HEK293 (cell line): ENCODE data around the gene PTPRG.
A peak's percentile ranks its signal among the peaks of the same experiment; 100 is the strongest.

Experiments
- CTCF ChIA-PET: fragments of 350-600 bp; formaldehyde crosslinking; extraction: SDS; loops from one replicate; lab custom pipeline; 2021; ENCODE audit warnings: antibody characterized with exemption; lab: Yijun Ruan, JAX
- POLR2A ChIA-PET: fragments of 300-600 bp; formaldehyde crosslinking; extraction: SDS; loops from one replicate; lab custom pipeline; 2020; ENCODE audit warnings: antibody characterized with exemption, inconsistent platforms; lab: Yijun Ruan, JAX
- H3K27ac ChIP-seq: fragments of 200-500 bp; sonication (Bioruptor generic); 2 replicates; pipeline ENCODE4 v1.5.1; 2014; ENCODE audit warnings: low read depth, low read length, control low read depth, inconsistent platforms; ENCODE audit errors: extremely low read depth
- H3K36me3 ChIP-seq, 2 experiments: fragments of 200-500 bp in 1 of 2; sonication (Bioruptor generic) in 1 of 2; 1 replicate in 1 of 2; 2 replicates in 1 of 2; pipeline ENCODE4 v1.5.1; 2014 to 2017; ENCODE audit warnings: inconsistent platforms in 2 of 2, low read length in 2 of 2; ENCODE audit not compliant: control insufficient read depth in 2 of 2, insufficient read depth in 1 of 2
- H3K4me1 ChIP-seq: fragments of 200-500 bp; sonication (Bioruptor generic); 2 replicates; pipeline ENCODE4 v1.5.1; 2014; ENCODE audit warnings: mild to moderate bottlenecking, low read length, inconsistent platforms; ENCODE audit not compliant: control insufficient read depth, insufficient read depth
- H3K4me3 ChIP-seq: 2 replicates; pipeline ENCODE4 v1.5.1; 2011; ENCODE audit warnings: low read depth, mild to moderate bottlenecking, control low read depth, low read length, moderate library complexity
- H3K9me3 ChIP-seq: fragments of 200-500 bp; sonication (Bioruptor generic); 2 replicates; pipeline ENCODE4 v1.5.1; 2014; ENCODE audit warnings: low read depth, low read length, inconsistent platforms; ENCODE audit not compliant: control insufficient read depth, insufficient read depth
- FEZF1 ChIP-seq: fragments of 450-650 bp; formaldehyde crosslinking; IDR thresholded peaks from 2 replicates; pipeline ENCODE4 v1.5.1; 2016; ENCODE audit warnings: missing biosample characterization, missing genetic modification characterization
- KLF1 ChIP-seq: fragments of 450-650 bp; formaldehyde crosslinking; IDR thresholded peaks from 2 replicates; pipeline ENCODE4 v1.5.1; 2016; ENCODE audit warnings: missing biosample characterization, missing genetic modification characterization
- MZF1 ChIP-seq: fragments of 450-650 bp; formaldehyde crosslinking; IDR thresholded peaks from 2 replicates; pipeline ENCODE4 v1.5.1; 2017; ENCODE audit warnings: missing biosample characterization, missing genetic modification characterization, borderline replicate concordance
- SCRT2 ChIP-seq: fragments of 450-650 bp; formaldehyde crosslinking; IDR thresholded peaks from 2 replicates; pipeline ENCODE4 v1.5.1; 2016; ENCODE audit warnings: missing biosample characterization, missing genetic modification characterization
- TRIM28 ChIP-seq: IDR thresholded peaks from 2 replicates; pipeline ENCODE4 v1.6.1; 2011; ENCODE audit warnings: low read length, control low read depth, borderline replicate concordance
- YY2 ChIP-seq: fragments of 450-650 bp; formaldehyde crosslinking; IDR thresholded peaks from 2 replicates; pipeline ENCODE4 v1.5.1; 2016; ENCODE audit warnings: missing biosample characterization, missing genetic modification characterization
- ZNF10 ChIP-seq: fragments of 450-650 bp; formaldehyde crosslinking; IDR thresholded peaks from 2 replicates; pipeline ENCODE4 v1.5.1; 2017; ENCODE audit warnings: missing biosample characterization, missing genetic modification characterization
- ZNF138 ChIP-seq: fragments of 450-650 bp; formaldehyde crosslinking; IDR thresholded peaks from 2 replicates; pipeline ENCODE4 v1.5.1; 2016; ENCODE audit warnings: missing biosample characterization, missing genetic modification characterization, borderline replicate concordance
- ZNF221 ChIP-seq: fragments of 450-650 bp; formaldehyde crosslinking; IDR thresholded peaks from 2 replicates; pipeline ENCODE4 v1.5.1; 2017; ENCODE audit warnings: missing biosample characterization, missing genetic modification characterization, borderline replicate concordance
- ZNF24 ChIP-seq: fragments of 450-650 bp; formaldehyde crosslinking; IDR thresholded peaks from 2 replicates; pipeline ENCODE4 v1.5.1; 2016; ENCODE audit warnings: missing biosample characterization, missing genetic modification characterization
- ZNF324 ChIP-seq: fragments of 450-650 bp; formaldehyde crosslinking; IDR thresholded peaks from 2 replicates; pipeline ENCODE4 v1.5.1; 2016; ENCODE audit warnings: missing biosample characterization, missing genetic modification characterization
- ZNF391 ChIP-seq: fragments of 450-650 bp; formaldehyde crosslinking; IDR thresholded peaks from 2 replicates; pipeline ENCODE4 v1.5.1; 2016; ENCODE audit warnings: low read depth, missing biosample characterization, missing genetic modification characterization, borderline replicate concordance
- ZNF416 ChIP-seq: fragments of 450-650 bp; formaldehyde crosslinking; IDR thresholded peaks from 2 replicates; pipeline ENCODE4 v1.5.1; 2016; ENCODE audit warnings: missing biosample characterization, missing genetic modification characterization
- ZNF48 ChIP-seq: fragments of 450-650 bp; formaldehyde crosslinking; IDR thresholded peaks from 2 replicates; pipeline ENCODE4 v1.5.1; 2016; ENCODE audit warnings: missing biosample characterization, missing genetic modification characterization
- ZNF624 ChIP-seq: fragments of 450-650 bp; formaldehyde crosslinking; IDR thresholded peaks from 2 replicates; pipeline ENCODE4 v1.5.1; 2017; ENCODE audit warnings: missing biosample characterization, missing genetic modification characterization
- ZNF670 ChIP-seq: fragments of 450-650 bp; formaldehyde crosslinking; IDR thresholded peaks from 2 replicates; pipeline ENCODE4 v1.5.1; 2016; ENCODE audit warnings: missing biosample characterization, missing genetic modification characterization, low read depth
- ZNF704 ChIP-seq: fragments of 450-650 bp; formaldehyde crosslinking; IDR thresholded peaks from 2 replicates; pipeline ENCODE4 v1.5.1; 2016; ENCODE audit warnings: missing biosample characterization, missing genetic modification characterization
- ZNF776 ChIP-seq: fragments of 450-650 bp; formaldehyde crosslinking; IDR thresholded peaks from 2 replicates; pipeline ENCODE4 v1.5.0; 2017; ENCODE audit warnings: missing biosample characterization, missing genetic modification characterization, borderline replicate concordance
- ZNF792 ChIP-seq: fragments of 450-650 bp; formaldehyde crosslinking; IDR thresholded peaks from 2 replicates; pipeline ENCODE4 v1.5.1; 2016; ENCODE audit warnings: missing biosample characterization, missing genetic modification characterization
- ZNF843 ChIP-seq: fragments of 450-650 bp; formaldehyde crosslinking; IDR thresholded peaks from 2 replicates; pipeline ENCODE4 v1.5.1; 2016; ENCODE audit warnings: missing biosample characterization, missing genetic modification characterization
- ZSCAN16 ChIP-seq: fragments of 450-650 bp; formaldehyde crosslinking; IDR thresholded peaks from 2 replicates; pipeline ENCODE4 v1.5.1; 2016; ENCODE audit warnings: missing biosample characterization, missing genetic modification characterization
- TF ChIP-seq, protein P1 (sequence below): fragments of 450-650 bp; formaldehyde crosslinking; IDR thresholded peaks from 2 replicates; pipeline ENCODE4 v1.5.1; 2017; ENCODE audit warnings: missing biosample characterization, missing genetic modification characterization
- TF ChIP-seq, protein P2 (sequence below): fragments of 450-650 bp; formaldehyde crosslinking; IDR thresholded peaks from 2 replicates; pipeline ENCODE4 v1.5.0; 2017; ENCODE audit warnings: missing biosample characterization, missing genetic modification characterization, borderline replicate concordance
- TF ChIP-seq, protein P3 (sequence below): fragments of 450-650 bp; IDR thresholded peaks from 2 replicates; pipeline ENCODE4 v1.5.1; 2018; ENCODE audit warnings: missing biosample characterization, missing genetic modification characterization

PTPRG gene

GRCh38 chr3:62248734-62249483 is 687.5 kb downstream of the PTPRG start:
- CTCF ChIA-PET = interaction anchor here (0.6 kb wide), 2 partner anchors 9 to 54 kb away, joined by 3 read pairs; no protein-coding TSS in a partner anchor
- Histone ChIP-seq H3K36me3 (no peaks in the 10 kb centered on the region), H3K27ac (no peak overlapping the region), H3K4me3 (no peak overlapping the region), H3K4me1 (no peaks in the 10 kb centered on the region; the same call in none of the 2 replicates), H3K9me3 (no peaks in the 10 kb centered on the region)
- TF ChIP-seq ZNF48 (tag by site-specific recombination) = no peak
- TF ChIP-seq MZF1 = no peak
- TF ChIP-seq ZNF624 (tag by site-specific recombination) = no peak
- TF ChIP-seq ZSCAN16 = no peak
- TF ChIP-seq ZNF221 (tag by site-specific recombination) = no peak
- TF ChIP-seq, protein P1, sequence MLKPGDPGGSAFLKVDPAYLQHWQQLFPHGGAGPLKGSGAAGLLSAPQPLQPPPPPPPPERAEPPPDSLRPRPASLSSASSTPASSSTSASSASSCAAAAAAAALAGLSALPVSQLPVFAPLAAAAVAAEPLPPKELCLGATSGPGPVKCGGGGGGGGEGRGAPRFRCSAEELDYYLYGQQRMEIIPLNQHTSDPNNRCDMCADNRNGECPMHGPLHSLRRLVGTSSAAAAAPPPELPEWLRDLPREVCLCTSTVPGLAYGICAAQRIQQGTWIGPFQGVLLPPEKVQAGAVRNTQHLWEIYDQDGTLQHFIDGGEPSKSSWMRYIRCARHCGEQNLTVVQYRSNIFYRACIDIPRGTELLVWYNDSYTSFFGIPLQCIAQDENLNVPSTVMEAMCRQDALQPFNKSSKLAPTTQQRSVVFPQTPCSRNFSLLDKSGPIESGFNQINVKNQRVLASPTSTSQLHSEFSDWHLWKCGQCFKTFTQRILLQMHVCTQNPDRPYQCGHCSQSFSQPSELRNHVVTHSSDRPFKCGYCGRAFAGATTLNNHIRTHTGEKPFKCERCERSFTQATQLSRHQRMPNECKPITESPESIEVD (tag by site-specific recombination) = peak; percentile 60; the same call in 1 of the 2 replicates
- TF ChIP-seq ZNF843 (tag by site-specific recombination) = peak; percentile 28; the same call in 1 of the 2 replicates
- no peak for TF ChIP-seq ZNF416
- TF ChIP-seq FEZF1 (tag by site-specific recombination) = peak; percentile 29; the same call in 1 of the 2 replicates
- POLR2A ChIA-PET = no interaction called here

DNA sequence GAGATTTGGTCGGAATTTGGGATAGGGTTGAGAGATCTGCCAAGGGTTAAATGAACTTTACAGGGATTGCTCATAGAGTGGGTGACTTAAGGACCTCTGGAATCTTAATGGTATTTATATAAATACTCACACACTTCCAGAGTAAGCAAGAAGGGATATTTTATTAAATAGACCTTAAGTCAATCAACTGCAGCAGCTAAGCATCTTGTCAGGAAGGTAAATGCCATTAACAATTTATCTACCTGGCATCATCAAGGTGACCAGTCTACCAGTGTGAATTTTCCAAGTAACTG is 688.1 kb downstream of the PTPRG start:
- Histone ChIP-seq H3K4me1 (no peaks in the 10 kb centered on the region; the same call in none of the 2 replicates), H3K36me3 (no peaks in the 10 kb centered on the region), H3K27ac (no peak overlapping the region), H3K9me3 (no peaks in the 10 kb centered on the region), H3K4me3 (no peak overlapping the region)
- ChIA-PET POLR2A (no interaction called here), CTCF (interaction anchor here (0.6 kb wide), 1 partner anchor 9 kb away, joined by 3 read pairs; no protein-coding TSS in a partner anchor)
- TF ChIP-seq ZNF776 = no peak
- TF ChIP-seq, protein P2, sequence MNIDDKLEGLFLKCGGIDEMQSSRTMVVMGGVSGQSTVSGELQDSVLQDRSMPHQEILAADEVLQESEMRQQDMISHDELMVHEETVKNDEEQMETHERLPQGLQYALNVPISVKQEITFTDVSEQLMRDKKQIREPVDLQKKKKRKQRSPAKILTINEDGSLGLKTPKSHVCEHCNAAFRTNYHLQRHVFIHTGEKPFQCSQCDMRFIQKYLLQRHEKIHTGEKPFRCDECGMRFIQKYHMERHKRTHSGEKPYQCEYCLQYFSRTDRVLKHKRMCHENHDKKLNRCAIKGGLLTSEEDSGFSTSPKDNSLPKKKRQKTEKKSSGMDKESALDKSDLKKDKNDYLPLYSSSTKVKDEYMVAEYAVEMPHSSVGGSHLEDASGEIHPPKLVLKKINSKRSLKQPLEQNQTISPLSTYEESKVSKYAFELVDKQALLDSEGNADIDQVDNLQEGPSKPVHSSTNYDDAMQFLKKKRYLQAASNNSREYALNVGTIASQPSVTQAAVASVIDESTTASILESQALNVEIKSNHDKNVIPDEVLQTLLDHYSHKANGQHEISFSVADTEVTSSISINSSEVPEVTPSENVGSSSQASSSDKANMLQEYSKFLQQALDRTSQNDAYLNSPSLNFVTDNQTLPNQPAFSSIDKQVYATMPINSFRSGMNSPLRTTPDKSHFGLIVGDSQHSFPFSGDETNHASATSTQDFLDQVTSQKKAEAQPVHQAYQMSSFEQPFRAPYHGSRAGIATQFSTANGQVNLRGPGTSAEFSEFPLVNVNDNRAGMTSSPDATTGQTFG (tag by site-specific recombination) = no peak
- no peak for TF ChIP-seq ZNF24
- TF ChIP-seq ZNF391 (tag by site-specific recombination) = no peak
- TF ChIP-seq TRIM28 = no peak
- no peak for TF ChIP-seq ZNF138 (tag by site-specific recombination)
- no peak for TF ChIP-seq ZNF704 (tag by site-specific recombination)
- no peak for TF ChIP-seq ZNF792
- no peak for TF ChIP-seq SCRT2 (tag by site-specific recombination)
- no peak for TF ChIP-seq ZNF10 (tag by site-specific recombination)
- no peak for TF ChIP-seq YY2 (tag by site-specific recombination)
- TF ChIP-seq KLF1 = no peak
- TF ChIP-seq ZNF324 (tag by site-specific recombination) = no peak
- TF ChIP-seq, protein P3, sequence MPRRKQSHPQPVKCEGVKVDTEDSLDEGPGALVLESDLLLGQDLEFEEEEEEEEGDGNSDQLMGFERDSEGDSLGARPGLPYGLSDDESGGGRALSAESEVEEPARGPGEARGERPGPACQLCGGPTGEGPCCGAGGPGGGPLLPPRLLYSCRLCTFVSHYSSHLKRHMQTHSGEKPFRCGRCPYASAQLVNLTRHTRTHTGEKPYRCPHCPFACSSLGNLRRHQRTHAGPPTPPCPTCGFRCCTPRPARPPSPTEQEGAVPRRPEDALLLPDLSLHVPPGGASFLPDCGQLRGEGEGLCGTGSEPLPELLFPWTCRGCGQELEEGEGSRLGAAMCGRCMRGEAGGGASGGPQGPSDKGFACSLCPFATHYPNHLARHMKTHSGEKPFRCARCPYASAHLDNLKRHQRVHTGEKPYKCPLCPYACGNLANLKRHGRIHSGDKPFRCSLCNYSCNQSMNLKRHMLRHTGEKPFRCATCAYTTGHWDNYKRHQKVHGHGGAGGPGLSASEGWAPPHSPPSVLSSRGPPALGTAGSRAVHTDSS (tag by site-specific recombination) = no peak
- no peak for TF ChIP-seq ZNF670 (tag by site-specific recombination)
